ENCODE data around the gene GRXCR1. TPM values are rescaled to one million over a fixed set of nuclear protein-coding genes. Genes with fewer than 3 reads are reported as not detected.

GRXCR1 gene
- total and polyA plus RNA-seq, 2 of the 4 experiments (the other 2 are of a cell fraction): not detected

GRCh38 chr4:43049326-43049725 is 156.8 kb downstream of the GRXCR1 start:
- POLR2A ChIA-PET (ENCODE audit: unreplicated experiment): no interaction called here
- Histone ChIP-seq H4K20me1 (ENCODE audit: insufficient read depth, low read length) (no peaks in the 10 kb centered on the region), H4K8ac (ENCODE audit: low read depth in 2 of 2, low read length in 2 of 2) (no peak overlapping the region), H2AK9ac (replicated peaks; ENCODE audit: low read depth, low read length, poor library complexity) (no peak overlapping the region), H2AK5ac (ENCODE audit: low read depth, low read length) (no peak overlapping the region), H3K56ac (ENCODE audit: extremely low read depth, insufficient read depth, low read length) (no peak overlapping the region), H3K36me3 (ENCODE audit: control insufficient read depth, insufficient read depth, low read length) (no peaks in the 10 kb centered on the region), H3K27ac (ENCODE audit: insufficient read depth, low read length) (no peak overlapping the region), H3K14ac (replicated peaks; ENCODE audit: low read depth, low read length) (no peak overlapping the region), H3K9ac (ENCODE audit: low read depth, low read length) (no peak overlapping the region), H2BK15ac (ENCODE audit: low read depth, low read length) (no peak overlapping the region), H3K4me2 (ENCODE audit: low read depth, low read length) (no peak overlapping the region), H3K4me3 (ENCODE audit: insufficient read depth, low read depth, low read length) (no peak overlapping the region), H2BK120ac (ENCODE audit: low read depth, low read length) (no peak overlapping the region), H4K91ac (ENCODE audit: insufficient read depth, low read depth, low read length) (no peak overlapping the region), H3K79me1 (ENCODE audit: low read depth in 1 of 2, low read length in 2 of 2) (no peaks in the 10 kb centered on the region), H3K23ac (ENCODE audit: low read depth, low read length) (no peak overlapping the region), H4K5ac (ENCODE audit: low read depth, low read length) (no peak overlapping the region), H3K4ac (ENCODE audit: low read depth, low read length) (no peak overlapping the region), H3K27me3 (ENCODE audit: control insufficient read depth, insufficient read depth, low read length) (no peaks in the 10 kb centered on the region), H3K4me1 (ENCODE audit: control insufficient read depth, insufficient read depth, low read length) (no peaks in the 10 kb centered on the region), H3K9me3 (ENCODE audit: control insufficient read depth, insufficient read depth, low read length) (peaks cover 5% of the 10 kb centered on the region; the same call in 1 of the 2 replicates), H3K18ac (ENCODE audit: low read depth, low read length) (no peak overlapping the region), H2BK20ac (ENCODE audit: low read depth, low read length) (no peak overlapping the region), H3K9me1 (ENCODE audit: insufficient read depth, low read length) (no peaks in the 10 kb centered on the region), H2BK5ac (ENCODE audit: low read depth, low read length, poor library complexity, severe bottlenecking) (no peak overlapping the region), H2AFZ (replicated peaks; ENCODE audit: low read length, poor library complexity) (no peak overlapping the region)
- in situ Hi-C loops (cut with MboI; ENCODE audit: low sequenced_read_pairs) (no loop called here), dilution Hi-C loops (cut with HindIII; ENCODE audit: low sequenced_read_pairs, unreplicated experiment) (no loop called here), intact Hi-C loops (cut with micrococcal nuclease) (no loop called here)
- ATAC-seq (ENCODE audit: low read depth) (no peak), DNase-seq (no peak)
- BruUV-seq (replicated peaks): no TSS peak
- TF ChIP-seq SMC3 (IDR thresholded peaks at IDR 0.05; ENCODE audit: low read depth, low read length) (no peak), MXI1 (IDR thresholded peaks at IDR 0.05; ENCODE audit: borderline replicate concordance, low read depth, low read length) (no peak), RCOR1 (IDR thresholded peaks at IDR 0.05; ENCODE audit: insufficient replicate concordance, low read length) (no peak), CEBPB (IDR thresholded peaks at IDR 0.05; ENCODE audit: low read depth, low read length) (no peak), MAFK (IDR thresholded peaks at IDR 0.05; ENCODE audit: low read depth, low read length) (no peak), ELK1 (IDR thresholded peaks at IDR 0.05; ENCODE audit: borderline replicate concordance, low read depth, low read length) (no peak), MAZ (IDR thresholded peaks at IDR 0.05; ENCODE audit: borderline replicate concordance, low read depth, low read length) (no peak), RAD21 (IDR thresholded peaks at IDR 0.05; ENCODE audit: low read length) (no peak), USF2 (IDR thresholded peaks at IDR 0.05; ENCODE audit: low read depth, low read length) (no peak), POLR2A (IDR thresholded peaks at IDR 0.05; ENCODE audit: low read depth, low read length) (no peak), NFE2L2 (IDR thresholded peaks at IDR 0.05; ENCODE audit: low read depth, low read length) (no peak), RFX5 (IDR thresholded peaks at IDR 0.05; ENCODE audit: low read depth, low read length) (no peak), CHD1 (IDR thresholded peaks at IDR 0.05; ENCODE audit: low read depth, low read length) (no peak), CTCF (conservative IDR thresholded peaks at IDR 0.05; ENCODE audit: low read depth, low read length) (no peak), FOS (IDR thresholded peaks at IDR 0.05; ENCODE audit: low read depth, low read length) (no peak), BHLHE40 (IDR thresholded peaks at IDR 0.05; ENCODE audit: low read depth, low read length) (no peak)
- CTCF ChIA-PET: no interaction called here

All from IMR-90 (cell line).